Loucy (cell line): ENCODE measurements around the gene PAN3.

Experiments used
- H2AFZ ChIP-seq: fragments of 200-600 bp; sonication (generic); 2 replicates; pipeline ENCODE4 v1.6.0; 2016; ENCODE audit warnings: antibody characterized with exemption, mild to moderate bottlenecking, low read length, moderate library complexity
- H3F3A ChIP-seq: fragments of 200-600 bp; 2 replicates; pipeline ENCODE4 v1.6.0; 2016; ENCODE audit warnings: antibody characterized with exemption, low read depth, mild to moderate bottlenecking
- H3K27me3 ChIP-seq: fragments of 200-600 bp; sonication (generic); 2 replicates; pipeline ENCODE4 v1.6.1; 2014; ENCODE audit warnings: low read length, mild to moderate bottlenecking; ENCODE audit not compliant: insufficient read depth, poor library complexity, severe bottlenecking
- H3K36me3 ChIP-seq: fragments of 200-600 bp; sonication (generic); 2 replicates; pipeline ENCODE4 v1.6.1; 2016; ENCODE audit warnings: low read length; ENCODE audit not compliant: insufficient read depth
- H3K4me1 ChIP-seq: fragments of 200-600 bp; sonication (generic); 2 replicates; pipeline ENCODE4 v1.5.1; 2014; ENCODE audit warnings: low read length, mild to moderate bottlenecking; ENCODE audit not compliant: insufficient read depth, poor library complexity, severe bottlenecking
- H3K4me2 ChIP-seq: fragments of 200-600 bp; sonication (generic); 2 replicates; pipeline ENCODE4 v1.6.0; 2014; ENCODE audit warnings: antibody characterized with exemption, low read length, low read depth, mild to moderate bottlenecking; ENCODE audit not compliant: poor library complexity, severe bottlenecking
- H3K4me3 ChIP-seq: fragments of 200-600 bp; sonication (generic); 2 replicates; pipeline ENCODE4 v1.5.1; 2014; ENCODE audit warnings: low read length, mild to moderate bottlenecking, mixed read lengths; ENCODE audit not compliant: poor library complexity, severe bottlenecking
- H3K79me2 ChIP-seq: fragments of 200-600 bp; sonication (generic); 2 replicates; pipeline ENCODE4 v1.6.1; 2014; ENCODE audit warnings: low read length; ENCODE audit not compliant: insufficient read depth
- H3K9ac ChIP-seq: fragments of 200-600 bp; sonication (generic); 2 replicates; pipeline ENCODE4 v1.6.0; 2014; ENCODE audit warnings: mild to moderate bottlenecking, low read depth, low read length, moderate library complexity; ENCODE audit not compliant: poor library complexity, severe bottlenecking
- H3K9me2 ChIP-seq: fragments of 200-600 bp; sonication (generic); replicated peaks from 2 replicates; pipeline ENCODE4 v1.6.1; 2016; ENCODE audit warnings: low read depth, low read length, mixed read lengths
- H3K9me3 ChIP-seq: fragments of 200-600 bp; sonication (generic); 2 replicates; pipeline ENCODE4 v1.6.1; 2014; ENCODE audit warnings: mild to moderate bottlenecking, antibody characterized with exemption, low read length, low read depth; ENCODE audit not compliant: insufficient read depth
- H4K20me1 ChIP-seq: fragments of 200-600 bp; sonication (generic); 2 replicates; pipeline ENCODE4 v1.6.0; 2014; ENCODE audit warnings: antibody characterized with exemption, low read length, mild to moderate bottlenecking; ENCODE audit not compliant: insufficient read depth, poor library complexity, severe bottlenecking
- EZH2phosphoT487 ChIP-seq: fragments of 200-600 bp; IDR thresholded peaks from 2 replicates; pipeline ENCODE4 v1.6.1; 2018; ENCODE audit warnings: antibody characterized with exemption, mild to moderate bottlenecking, moderate library complexity, borderline replicate concordance
- TF ChIP-seq, protein P1 (sequence below): fragments of 200-600 bp; sonication (generic); conservative IDR thresholded peaks from 2 replicates; pipeline ENCODE4 v1.5.1; 2014; ENCODE audit warnings: mild to moderate bottlenecking, antibody characterized with exemption, low read length

Gene PAN3

GRCh38 chr13:28327373-28328270 lies 189.3 kb downstream of the PAN3 start:
- H2AFZ ChIP-seq: no peak overlapping the region
- no peak overlapping the region for H3K4me2 ChIP-seq
- peaks cover 6% of the 10 kb centered on the region; the same call in 1 of the 2 replicates for H3K36me3 ChIP-seq
- H3F3A ChIP-seq: no peaks in the 10 kb centered on the region
- H3K9me2 ChIP-seq: no peaks in the 10 kb centered on the region
- H3K9me3 ChIP-seq: no peaks in the 10 kb centered on the region
- H3K9ac ChIP-seq: no peak overlapping the region
- H4K20me1 ChIP-seq: no peaks in the 10 kb centered on the region
- H3K79me2 ChIP-seq: no peaks in the 10 kb centered on the region
- TF ChIP-seq EZH2phosphoT487: no peak
- no peaks in the 10 kb centered on the region for H3K27me3 ChIP-seq
- peaks cover 9% of the 10 kb centered on the region for H3K4me1 ChIP-seq
- no peak overlapping the region for H3K4me3 ChIP-seq

DNA sequence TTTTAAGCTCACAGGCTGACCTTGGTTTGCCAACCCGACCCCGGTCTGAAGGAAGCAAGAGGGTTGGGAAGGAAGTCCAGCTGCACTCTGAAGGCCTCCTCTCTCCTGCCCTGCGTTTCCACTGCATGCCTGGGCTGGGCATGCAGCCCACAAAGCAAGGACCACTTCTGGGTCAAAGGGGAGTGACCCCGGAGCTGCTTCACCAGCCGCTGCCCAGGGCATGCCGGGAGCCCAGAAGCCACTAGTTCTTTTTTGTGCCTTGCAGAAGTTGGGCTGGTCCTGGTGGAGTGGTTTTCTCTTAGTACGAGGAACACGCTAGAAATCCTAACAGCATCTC lies 189.9 kb downstream of the PAN3 start:
- Histone ChIP-seq H3K4me1 (peaks cover 9% of the 10 kb centered on the region), H3K9ac (no peak overlapping the region), H3K4me3 (no peak overlapping the region), H3K9me3 (no peaks in the 10 kb centered on the region), H3K9me2 (no peaks in the 10 kb centered on the region), H4K20me1 (no peaks in the 10 kb centered on the region), H3K79me2 (no peaks in the 10 kb centered on the region), H2AFZ (no peak overlapping the region), H3K36me3 (peaks cover 13% of the 10 kb centered on the region; the same call in 1 of the 2 replicates), H3K27me3 (no peaks in the 10 kb centered on the region), H3F3A (no peaks in the 10 kb centered on the region), H3K4me2 (no peak overlapping the region)
- TF ChIP-seq, protein P1, sequence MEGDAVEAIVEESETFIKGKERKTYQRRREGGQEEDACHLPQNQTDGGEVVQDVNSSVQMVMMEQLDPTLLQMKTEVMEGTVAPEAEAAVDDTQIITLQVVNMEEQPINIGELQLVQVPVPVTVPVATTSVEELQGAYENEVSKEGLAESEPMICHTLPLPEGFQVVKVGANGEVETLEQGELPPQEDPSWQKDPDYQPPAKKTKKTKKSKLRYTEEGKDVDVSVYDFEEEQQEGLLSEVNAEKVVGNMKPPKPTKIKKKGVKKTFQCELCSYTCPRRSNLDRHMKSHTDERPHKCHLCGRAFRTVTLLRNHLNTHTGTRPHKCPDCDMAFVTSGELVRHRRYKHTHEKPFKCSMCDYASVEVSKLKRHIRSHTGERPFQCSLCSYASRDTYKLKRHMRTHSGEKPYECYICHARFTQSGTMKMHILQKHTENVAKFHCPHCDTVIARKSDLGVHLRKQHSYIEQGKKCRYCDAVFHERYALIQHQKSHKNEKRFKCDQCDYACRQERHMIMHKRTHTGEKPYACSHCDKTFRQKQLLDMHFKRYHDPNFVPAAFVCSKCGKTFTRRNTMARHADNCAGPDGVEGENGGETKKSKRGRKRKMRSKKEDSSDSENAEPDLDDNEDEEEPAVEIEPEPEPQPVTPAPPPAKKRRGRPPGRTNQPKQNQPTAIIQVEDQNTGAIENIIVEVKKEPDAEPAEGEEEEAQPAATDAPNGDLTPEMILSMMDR: no peak
- no peak for TF ChIP-seq EZH2phosphoT487

DNA sequence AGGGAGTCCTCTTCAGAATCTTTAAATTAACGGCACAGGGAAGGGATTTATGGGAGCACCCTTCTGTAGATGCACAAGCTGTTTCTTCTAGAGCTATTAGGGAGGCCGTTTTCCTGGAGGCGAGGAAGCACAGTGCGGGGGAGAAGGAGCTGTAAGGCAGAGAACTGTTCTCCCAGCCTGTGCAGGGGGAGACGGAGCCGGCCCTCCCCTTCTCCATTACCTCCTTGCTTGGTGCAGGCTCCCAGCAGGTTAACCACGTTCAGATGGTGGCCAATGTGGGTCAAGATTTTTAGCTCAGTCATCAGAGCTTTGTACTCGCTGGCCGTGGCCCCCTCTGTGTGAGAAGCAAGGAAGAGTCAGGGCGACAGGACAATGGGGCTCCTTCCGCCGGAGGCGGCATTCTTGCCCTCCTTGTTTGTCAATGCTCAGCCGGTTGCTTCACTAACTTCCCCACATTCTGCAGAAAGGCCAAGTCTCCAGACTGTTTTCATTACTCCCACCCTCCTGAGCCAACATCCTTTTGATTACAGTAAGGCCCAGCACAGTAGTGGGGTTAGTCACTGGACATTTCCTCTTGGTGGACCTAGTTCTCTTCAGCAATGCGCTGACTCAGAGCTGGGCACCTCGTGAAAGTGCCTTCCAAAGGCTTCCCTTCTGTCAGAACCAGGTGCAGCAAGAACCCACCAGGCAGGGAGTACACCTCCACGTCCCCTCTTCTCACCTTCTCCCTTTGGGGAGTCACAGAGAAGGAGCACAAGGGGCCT lies 191.2 kb downstream of the PAN3 start:
- H3K79me2 ChIP-seq: no peaks in the 10 kb centered on the region
- H2AFZ ChIP-seq: no peak overlapping the region
- no peaks in the 10 kb centered on the region for H3K9me3 ChIP-seq
- peaks cover 6% of the 10 kb centered on the region for H3K4me1 ChIP-seq
- H3K4me2 ChIP-seq: no peak overlapping the region
- H3K9ac ChIP-seq: no peak overlapping the region
- H4K20me1 ChIP-seq: no peaks in the 10 kb centered on the region
- TF ChIP-seq, protein P1: no peak
- no peak for TF ChIP-seq EZH2phosphoT487
- H3K27me3 ChIP-seq: no peaks in the 10 kb centered on the region
- peaks cover 25% of the 10 kb centered on the region for H3K36me3 ChIP-seq
- H3K4me3 ChIP-seq: no peak overlapping the region
- H3K9me2 ChIP-seq: no peaks in the 10 kb centered on the region
- no peaks in the 10 kb centered on the region for H3F3A ChIP-seq
